ENCODE measurements around the gene ARL6IP1. TPM values are rescaled to one million over a fixed set of nuclear protein-coding genes. Genes with fewer than 3 reads are reported as not detected.
A peak's percentile ranks its signal among the peaks of the same experiment; 100 is the strongest.

Gene ARL6IP1
- total and polyA plus RNA-seq, 5 donors from 2014 or later: 110 to 374 (median 281) TPM

DNA sequence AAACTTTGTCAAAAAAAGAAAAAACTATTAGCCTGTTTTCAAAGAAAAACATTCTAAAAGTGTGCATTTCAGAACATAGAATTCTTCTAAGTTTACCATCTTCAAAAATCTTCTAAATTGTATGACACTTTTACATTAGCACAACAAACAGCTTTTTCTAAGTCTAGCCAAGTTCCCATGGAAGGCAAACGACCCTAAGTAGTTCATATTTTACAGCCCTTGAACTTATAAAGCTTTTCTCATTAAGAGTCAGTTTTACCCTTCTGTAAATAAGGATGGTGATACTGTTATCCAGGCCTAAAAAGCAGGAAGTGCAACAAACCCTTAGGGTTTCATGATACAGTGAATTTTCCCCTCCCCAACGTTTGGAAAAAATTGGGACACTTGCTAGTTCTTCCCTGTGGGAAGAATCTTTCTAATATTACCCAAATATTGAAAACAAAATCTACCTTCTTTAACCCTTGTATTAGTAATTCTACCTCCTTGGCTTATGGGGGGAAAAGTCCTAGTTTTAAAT lies 4.0 kb upstream of the ARL6IP1 start:
- no peak for ATAC-seq (ENCODE audit: low read depth in 2 of 2)

DNA sequence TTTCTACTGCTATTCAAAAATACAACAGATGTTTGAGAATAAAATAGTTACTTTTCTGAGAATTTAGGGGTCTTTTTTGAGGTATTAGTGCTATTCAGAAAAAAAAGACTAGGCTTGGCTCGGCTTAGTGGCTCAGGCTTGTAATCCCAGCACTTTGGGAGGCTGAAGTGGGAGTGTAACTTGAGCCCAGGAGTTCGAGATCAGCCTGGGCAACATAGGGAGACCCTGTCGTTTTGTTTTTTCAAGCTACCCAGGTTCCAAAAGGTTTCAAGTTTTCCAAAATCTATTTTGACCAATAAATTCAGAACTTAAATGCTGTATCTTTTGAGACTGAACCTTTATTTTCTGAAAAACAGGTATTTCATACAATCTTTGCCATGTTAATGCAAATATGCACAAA lies 3.2 kb upstream of the ARL6IP1 start:
- no peaks in the 10 kb centered on the region for H3K27me3 Mint-ChIP-seq
- peaks cover 30 to 48% (median 39%) of the 10 kb centered on the region in 4 donors for H3K4me1 Mint-ChIP-seq
- Histone ChIP-seq H3K4me3 (ENCODE audit: low read depth, low read length) (peak overlapping the region; percentile 70), H3K27ac (ENCODE audit: insufficient read depth, low read length, poor library complexity, severe bottlenecking) (peak overlapping the region; percentile 64), H3K27me3 (ENCODE audit: control insufficient read depth, insufficient read depth, low read length) (no peaks in the 10 kb centered on the region), H3K4me1 (ENCODE audit: control insufficient read depth, insufficient read depth, low read length, poor library complexity, severe bottlenecking) (peaks cover 49% of the 10 kb centered on the region), H3K9me3 (ENCODE audit: control insufficient read depth in 2 of 2, low read length in 2 of 2) (no peaks in the 10 kb centered on the region), H3K36me3 (ENCODE audit: control insufficient read depth, insufficient read depth, low read length) (peaks cover 14% of the 10 kb centered on the region)
- peak overlapping the region; percentile 73 to 93 (median 88) for H3K27ac Mint-ChIP-seq
- no peak for ATAC-seq (ENCODE audit: low read depth in 2 of 2)
- H3K9me3 Mint-ChIP-seq: no peaks in the 10 kb centered on the region
- no peak for DNase-seq
- H3K36me3 Mint-ChIP-seq: peaks cover 20% of the 10 kb centered on the region
- H3K4me3 Mint-ChIP-seq: peak overlapping the region; percentile 72 to 99 (median 74)

More for the DNA sequence above, 4.0 kb upstream of the ARL6IP1 start:
- H3K9me3 Mint-ChIP-seq: no peaks in the 10 kb centered on the region
- peak overlapping the region in 1 of 4 donors; percentile 27 for H3K4me3 Mint-ChIP-seq
- Histone ChIP-seq H3K4me1 (ENCODE audit: control insufficient read depth, insufficient read depth, low read length, poor library complexity, severe bottlenecking) (peaks cover 41% of the 10 kb centered on the region), H3K27ac (ENCODE audit: insufficient read depth, low read length, poor library complexity, severe bottlenecking) (peak overlapping the region; percentile 64), H3K9me3 (ENCODE audit: control insufficient read depth in 2 of 2, low read length in 2 of 2) (no peaks in the 10 kb centered on the region), H3K4me3 (ENCODE audit: low read depth, low read length) (no peak overlapping the region), H3K36me3 (ENCODE audit: control insufficient read depth, insufficient read depth, low read length) (peaks cover 22% of the 10 kb centered on the region), H3K27me3 (ENCODE audit: control insufficient read depth, insufficient read depth, low read length) (no peaks in the 10 kb centered on the region)
- H3K27ac Mint-ChIP-seq: peak overlapping the region in 2 of 3 donors; percentile 88 to 93
- H3K27me3 Mint-ChIP-seq: no peaks in the 10 kb centered on the region
- peaks cover 22 to 40% (median 34%) of the 10 kb centered on the region in 4 donors for H3K4me1 Mint-ChIP-seq
- no peak for DNase-seq
- peaks cover 27% of the 10 kb centered on the region for H3K36me3 Mint-ChIP-seq

DNA sequence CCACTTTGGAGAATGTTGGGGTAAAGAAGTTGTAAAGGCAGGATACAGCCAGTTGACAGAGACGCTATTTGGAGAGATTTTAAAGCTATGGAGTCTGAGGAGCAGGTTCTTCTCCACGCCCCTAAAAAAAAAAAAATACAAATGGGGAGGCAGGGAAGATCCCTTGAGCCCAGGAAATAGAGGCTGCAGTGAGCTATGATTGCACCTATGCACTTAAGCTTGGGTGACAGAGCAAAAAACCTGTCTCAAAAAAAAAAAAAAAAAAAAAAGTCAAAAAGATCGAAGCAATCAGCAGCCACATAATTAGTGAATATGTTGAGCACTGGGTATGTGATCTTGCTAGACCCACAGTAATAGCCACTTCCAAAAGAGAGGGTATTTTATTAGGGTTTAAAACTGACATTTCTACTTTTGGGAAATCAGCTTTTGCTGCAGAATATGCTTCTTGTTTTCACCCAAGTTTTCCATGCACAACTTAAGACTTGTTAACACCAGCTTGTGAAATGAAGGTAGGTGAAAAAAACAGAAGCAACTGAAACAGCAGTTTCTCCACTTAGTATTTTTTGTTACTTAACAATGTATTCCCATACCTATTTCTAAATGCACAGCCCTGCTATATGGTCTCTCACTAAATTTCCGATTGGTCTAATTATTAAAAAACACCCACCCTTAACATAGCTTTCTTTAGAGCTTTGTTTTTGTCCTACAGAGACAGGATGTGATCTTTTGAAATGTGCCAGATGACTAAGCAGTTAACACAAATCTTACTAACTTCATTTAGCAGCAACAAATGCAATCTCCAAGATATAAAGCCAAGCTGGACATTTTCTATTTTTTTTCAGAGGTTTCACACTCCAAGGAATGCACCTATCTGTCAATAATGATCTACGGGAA lies 2.5 kb upstream of the ARL6IP1 start:
- H3K27me3 Mint-ChIP-seq: no peaks in the 10 kb centered on the region
- H3K9me3 ChIP-seq (ENCODE audit: control insufficient read depth in 2 of 2, low read length in 2 of 2): no peaks in the 10 kb centered on the region
- peak overlapping the region; percentile 73 to 93 (median 88) for H3K27ac Mint-ChIP-seq
- H3K9me3 Mint-ChIP-seq: no peaks in the 10 kb centered on the region
- H3K27ac ChIP-seq (ENCODE audit: insufficient read depth, low read length, poor library complexity, severe bottlenecking): peak overlapping the region; percentile 64
- H3K27me3 ChIP-seq (ENCODE audit: control insufficient read depth, insufficient read depth, low read length): no peaks in the 10 kb centered on the region
- peaks cover 33 to 55% (median 43%) of the 10 kb centered on the region in 4 donors for H3K4me1 Mint-ChIP-seq
- DNase-seq: peak in 1 of 3 donors; percentile 78
- peaks cover 13% of the 10 kb centered on the region for H3K36me3 Mint-ChIP-seq
- peak overlapping the region; percentile 72 to 99 (median 77) for H3K4me3 Mint-ChIP-seq
- peaks cover 7% of the 10 kb centered on the region for H3K36me3 ChIP-seq (ENCODE audit: control insufficient read depth, insufficient read depth, low read length)
- H3K4me1 ChIP-seq (ENCODE audit: control insufficient read depth, insufficient read depth, low read length, poor library complexity, severe bottlenecking): peaks cover 56% of the 10 kb centered on the region
- peak overlapping the region; percentile 70 for H3K4me3 ChIP-seq (ENCODE audit: low read depth, low read length)
- no peak for ATAC-seq (ENCODE audit: low read depth in 2 of 2)

DNA sequence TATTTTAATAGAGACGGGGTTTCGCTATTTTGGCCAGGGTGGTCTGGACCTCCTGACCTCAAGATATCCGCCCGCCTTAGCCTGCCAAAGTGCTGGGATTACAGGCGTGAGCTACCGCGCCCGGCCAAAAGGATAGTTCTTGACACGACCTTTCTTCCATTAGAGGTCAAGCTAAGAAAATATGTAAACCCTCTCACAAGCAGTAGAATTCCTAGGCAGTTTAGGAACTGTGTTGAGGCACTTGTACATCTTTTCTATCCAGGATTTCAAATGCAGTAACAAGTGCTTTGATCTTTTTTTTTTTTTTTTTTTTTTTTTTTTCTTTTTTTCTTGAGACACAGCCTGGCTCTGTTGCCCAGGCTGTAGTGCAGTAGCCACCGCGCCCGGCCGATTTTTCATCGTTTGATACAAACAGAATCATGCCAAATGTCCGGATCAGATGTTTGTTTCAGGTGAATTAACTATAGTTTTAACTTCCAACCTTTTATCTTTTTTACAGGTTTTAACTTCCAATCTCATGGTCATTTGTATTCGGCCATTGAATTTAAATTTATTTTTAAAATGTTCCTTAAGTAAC lies 1.5 kb upstream of the ARL6IP1 start:
- Mint-ChIP-seq H3K36me3 (peaks cover 8% of the 10 kb centered on the region), H3K4me3 (peak overlapping the region; percentile 24 to 99 (median 96)), H3K9me3 (no peaks in the 10 kb centered on the region), H3K27me3 (no peaks in the 10 kb centered on the region), H3K4me1 (peaks cover 31 to 61% (median 49%) of the 10 kb centered on the region in 4 donors), H3K27ac (peak overlapping the region in 2 of 3 donors; percentile 38 to 97)
- no peak for DNase-seq
- no peaks in the 10 kb centered on the region for H3K27me3 ChIP-seq (ENCODE audit: control insufficient read depth, insufficient read depth, low read length)
- no peak for ATAC-seq (ENCODE audit: low read depth in 2 of 2)
- peaks cover 62% of the 10 kb centered on the region for H3K4me1 ChIP-seq (ENCODE audit: control insufficient read depth, insufficient read depth, low read length, poor library complexity, severe bottlenecking)
- peaks cover 4% of the 10 kb centered on the region for H3K36me3 ChIP-seq (ENCODE audit: control insufficient read depth, insufficient read depth, low read length)
- H3K4me3 ChIP-seq (ENCODE audit: low read depth, low read length): peak overlapping the region; percentile 70
- no peaks in the 10 kb centered on the region for H3K9me3 ChIP-seq (ENCODE audit: control insufficient read depth in 2 of 2, low read length in 2 of 2)
- H3K27ac ChIP-seq (ENCODE audit: insufficient read depth, low read length, poor library complexity, severe bottlenecking): peak overlapping the region; percentile 64

DNA sequence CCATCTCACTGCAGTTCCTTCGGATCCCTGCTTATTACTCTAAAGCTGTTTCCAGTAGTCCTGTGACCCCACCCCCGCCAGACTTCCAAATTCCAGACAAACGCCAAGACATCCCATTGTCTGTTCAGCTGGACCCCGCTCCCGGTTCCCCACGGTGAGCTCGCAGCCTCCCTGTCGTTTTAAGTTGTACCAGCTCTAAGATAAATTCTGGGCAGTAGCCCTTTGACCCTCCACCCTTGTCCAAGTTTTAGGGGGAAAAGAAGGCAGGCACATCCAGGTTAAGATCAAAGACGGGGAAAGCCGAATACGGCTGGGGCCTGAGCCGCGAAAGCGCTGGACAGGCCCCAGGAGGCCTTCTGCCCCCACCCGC lies 589 bp downstream of the ARL6IP1 start:
- Histone ChIP-seq H3K9me3 (ENCODE audit: control insufficient read depth in 2 of 2, low read length in 2 of 2) (no peaks in the 10 kb centered on the region), H3K27ac (ENCODE audit: insufficient read depth, low read length, poor library complexity, severe bottlenecking) (peak overlapping the region; percentile 84), H3K27me3 (ENCODE audit: control insufficient read depth, insufficient read depth, low read length) (no peaks in the 10 kb centered on the region), H3K4me1 (ENCODE audit: control insufficient read depth, insufficient read depth, low read length, poor library complexity, severe bottlenecking) (peaks cover 65% of the 10 kb centered on the region), H3K36me3 (ENCODE audit: control insufficient read depth, insufficient read depth, low read length) (peaks cover 19% of the 10 kb centered on the region), H3K4me3 (ENCODE audit: low read depth, low read length) (peak overlapping the region; percentile 86)
- peaks cover 31 to 72% (median 56%) of the 10 kb centered on the region in 4 donors for H3K4me1 Mint-ChIP-seq
- H3K36me3 Mint-ChIP-seq: peaks cover 18% of the 10 kb centered on the region
- DNase-seq: no peak
- H3K9me3 Mint-ChIP-seq: no peaks in the 10 kb centered on the region
- peak overlapping the region; percentile 95 to 99 (median 96) for H3K4me3 Mint-ChIP-seq
- ATAC-seq (ENCODE audit: low read depth in 2 of 2): no peak
- H3K27ac Mint-ChIP-seq: peak overlapping the region; percentile 97 to 98 (median 97)
- no peaks in the 10 kb centered on the region for H3K27me3 Mint-ChIP-seq

DNA sequence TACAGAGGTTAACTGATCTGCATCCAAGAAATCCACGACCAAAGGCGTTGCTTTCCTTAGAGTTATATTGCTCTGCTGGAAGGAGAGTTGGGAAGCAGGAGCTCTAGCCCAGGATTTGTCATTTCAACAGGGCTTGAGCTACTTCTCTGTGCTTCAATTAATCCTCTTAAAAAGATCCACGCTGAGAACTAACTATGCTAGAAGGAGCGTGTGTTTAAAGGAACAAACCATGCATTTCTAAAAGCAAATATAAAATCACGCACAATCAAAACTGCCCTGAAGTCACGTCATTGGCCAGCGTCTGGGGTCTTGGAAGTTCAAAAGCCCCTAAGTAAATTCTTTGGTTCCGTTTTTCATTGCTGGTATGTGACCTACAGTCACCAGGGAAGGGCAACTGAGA lies 1.1 kb downstream of the ARL6IP1 start:
- no peaks in the 10 kb centered on the region for H3K9me3 ChIP-seq (ENCODE audit: control insufficient read depth in 2 of 2, low read length in 2 of 2)
- H3K27me3 Mint-ChIP-seq: no peaks in the 10 kb centered on the region
- no peaks in the 10 kb centered on the region for H3K9me3 Mint-ChIP-seq
- H3K4me3 Mint-ChIP-seq: peak overlapping the region; percentile 95 to 99 (median 96)
- peaks cover 65% of the 10 kb centered on the region for H3K4me1 ChIP-seq (ENCODE audit: control insufficient read depth, insufficient read depth, low read length, poor library complexity, severe bottlenecking)
- ATAC-seq (ENCODE audit: low read depth in 2 of 2) (no peak), DNase-seq (no peak)
- H3K36me3 ChIP-seq (ENCODE audit: control insufficient read depth, insufficient read depth, low read length): peaks cover 21% of the 10 kb centered on the region
- peaks cover 21% of the 10 kb centered on the region for H3K36me3 Mint-ChIP-seq
- peak overlapping the region; percentile 69 to 98 (median 97) for H3K27ac Mint-ChIP-seq
- no peaks in the 10 kb centered on the region for H3K27me3 ChIP-seq (ENCODE audit: control insufficient read depth, insufficient read depth, low read length)
- peaks cover 27 to 72% (median 55%) of the 10 kb centered on the region in 4 donors for H3K4me1 Mint-ChIP-seq
- H3K4me3 ChIP-seq (ENCODE audit: low read depth, low read length): peak overlapping the region; percentile 86
- peak overlapping the region; percentile 84 for H3K27ac ChIP-seq (ENCODE audit: insufficient read depth, low read length, poor library complexity, severe bottlenecking)

DNA sequence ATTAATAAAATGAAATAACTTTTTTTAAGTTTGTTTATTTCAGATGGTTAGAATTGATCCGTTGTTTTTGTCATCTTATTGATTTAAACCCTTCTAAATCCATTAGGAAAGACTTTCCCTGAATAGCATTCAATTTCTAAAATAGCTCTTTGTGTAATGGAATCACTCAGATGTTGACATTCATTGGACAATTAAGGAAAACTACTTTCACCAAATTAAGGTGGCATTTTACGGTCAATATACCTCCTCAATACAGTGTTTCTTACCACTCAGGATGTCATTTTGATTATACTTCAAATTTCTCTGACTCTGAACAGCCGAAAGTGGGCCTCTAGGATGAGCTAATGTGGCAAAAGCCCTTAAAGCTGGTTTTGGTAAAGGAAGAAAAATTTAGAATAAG lies 1.8 kb downstream of the ARL6IP1 start:
- ATAC-seq (ENCODE audit: low read depth in 2 of 2): no peak
- Mint-ChIP-seq H3K4me3 (peak overlapping the region; percentile 95 to 99 (median 96)), H3K4me1 (peaks cover 27 to 70% (median 52%) of the 10 kb centered on the region in 4 donors), H3K27ac (peak overlapping the region in 2 of 3 donors; percentile 63 to 97), H3K36me3 (peaks cover 21% of the 10 kb centered on the region), H3K9me3 (no peaks in the 10 kb centered on the region), H3K27me3 (no peaks in the 10 kb centered on the region)
- Histone ChIP-seq H3K4me3 (ENCODE audit: low read depth, low read length) (peak overlapping the region; percentile 86), H3K9me3 (ENCODE audit: control insufficient read depth in 2 of 2, low read length in 2 of 2) (no peaks in the 10 kb centered on the region), H3K27me3 (ENCODE audit: control insufficient read depth, insufficient read depth, low read length) (no peaks in the 10 kb centered on the region), H3K36me3 (ENCODE audit: control insufficient read depth, insufficient read depth, low read length) (peaks cover 29% of the 10 kb centered on the region), H3K27ac (ENCODE audit: insufficient read depth, low read length, poor library complexity, severe bottlenecking) (no peak overlapping the region), H3K4me1 (ENCODE audit: control insufficient read depth, insufficient read depth, low read length, poor library complexity, severe bottlenecking) (peaks cover 59% of the 10 kb centered on the region)
- DNase-seq: no peak

All from CD4-positive, CD25-positive, alpha-beta regulatory T cell (primary cell).